Measurements from ENCODE around the gene TFDP1. TPM values are rescaled to one million over a fixed set of nuclear protein-coding genes. Genes with fewer than 3 reads are reported as not detected.

The TFDP1 gene
- total RNA-seq, 2 experiments from 2014 or later = 242 to 250 TPM

- Mint-ChIP-seq H3K4me3 (no peak overlapping the region), H3K4me1 (peaks cover 20% of the 10 kb centered on the region), H3K9me3 (no peaks in the 10 kb centered on the region), H3K27ac (no peak overlapping the region), H3K36me3 (peaks cover 32% of the 10 kb centered on the region), H3K27me3 (peaks cover 3% of the 10 kb centered on the region)
- no peak for DNase-seq
Measured at GRCh38 chr13:113645329-113645728, 60.8 kb downstream of the TFDP1 start.

- H3K27ac Mint-ChIP-seq = no peak overlapping the region
- peaks cover 20% of the 10 kb centered on the region for H3K4me1 Mint-ChIP-seq
- DNase-seq = no peak
- no peaks in the 10 kb centered on the region for H3K9me3 Mint-ChIP-seq
- peaks cover 26% of the 10 kb centered on the region for H3K36me3 Mint-ChIP-seq
- H3K4me3 Mint-ChIP-seq = no peak overlapping the region
- peaks cover 3% of the 10 kb centered on the region for H3K27me3 Mint-ChIP-seq
Measured at GRCh38 chr13:113646376-113646775, 61.8 kb downstream of the TFDP1 start.

- Mint-ChIP-seq H3K27ac (peak overlapping the region; percentile 35), H3K9me3 (no peaks in the 10 kb centered on the region), H3K27me3 (peaks cover 3% of the 10 kb centered on the region), H3K4me1 (peaks cover 20% of the 10 kb centered on the region), H3K36me3 (peaks cover 21% of the 10 kb centered on the region), H3K4me3 (no peak overlapping the region)
- DNase-seq = no peak
Measured at GRCh38 chr13:113646921-113647340, 62.4 kb downstream of the TFDP1 start.

- Mint-ChIP-seq H3K27ac (peak overlapping the region; percentile 35), H3K27me3 (peaks cover 3% of the 10 kb centered on the region), H3K9me3 (no peaks in the 10 kb centered on the region), H3K4me1 (peaks cover 20% of the 10 kb centered on the region), H3K36me3 (peaks cover 14% of the 10 kb centered on the region), H3K4me3 (no peak overlapping the region)
- DNase-seq = no peak
Measured at GRCh38 chr13:113647351-113648215, 63.0 kb downstream of the TFDP1 start.

GRCh38 chr13:113648216-113648610 is 63.7 kb downstream of the TFDP1 start:
- peaks cover 3% of the 10 kb centered on the region for H3K27me3 Mint-ChIP-seq
- peaks cover 10% of the 10 kb centered on the region for H3K36me3 Mint-ChIP-seq
- peaks cover 20% of the 10 kb centered on the region for H3K4me1 Mint-ChIP-seq
- H3K9me3 Mint-ChIP-seq = no peaks in the 10 kb centered on the region
- DNase-seq = no peak
- no peak overlapping the region for H3K27ac Mint-ChIP-seq
- no peak overlapping the region for H3K4me3 Mint-ChIP-seq

- Mint-ChIP-seq H3K27ac (no peak overlapping the region), H3K27me3 (peaks cover 3% of the 10 kb centered on the region), H3K9me3 (no peaks in the 10 kb centered on the region), H3K4me1 (peaks cover 26% of the 10 kb centered on the region), H3K4me3 (no peak overlapping the region), H3K36me3 (peaks cover 10% of the 10 kb centered on the region)
- no peak for DNase-seq
Measured at GRCh38 chr13:113649212-113649611, 64.7 kb downstream of the TFDP1 start.

GRCh38 chr13:113650275-113650674 is 65.7 kb downstream of the TFDP1 start:
- peaks cover 24% of the 10 kb centered on the region for H3K4me1 Mint-ChIP-seq
- H3K9me3 Mint-ChIP-seq = no peaks in the 10 kb centered on the region
- no peak overlapping the region for H3K27ac Mint-ChIP-seq
- H3K27me3 Mint-ChIP-seq = peaks cover 3% of the 10 kb centered on the region
- no peak for DNase-seq
- H3K4me3 Mint-ChIP-seq = no peak overlapping the region
- peaks cover 10% of the 10 kb centered on the region for H3K36me3 Mint-ChIP-seq

- no peak overlapping the region for H3K4me3 Mint-ChIP-seq
- H3K27ac Mint-ChIP-seq = no peak overlapping the region
- DNase-seq = no peak
- H3K4me1 Mint-ChIP-seq = peaks cover 19% of the 10 kb centered on the region
- no peaks in the 10 kb centered on the region for H3K9me3 Mint-ChIP-seq
- peaks cover 3% of the 10 kb centered on the region for H3K27me3 Mint-ChIP-seq
- H3K36me3 Mint-ChIP-seq = peaks cover 10% of the 10 kb centered on the region
Measured at GRCh38 chr13:113650731-113651148, 66.2 kb downstream of the TFDP1 start.

- no peak overlapping the region for H3K27ac Mint-ChIP-seq
- no peak overlapping the region for H3K4me3 Mint-ChIP-seq
- no peak for DNase-seq
Measured at GRCh38 chr13:113651511-113652403, 67.2 kb downstream of the TFDP1 start.

GRCh38 chr13:113652404-113653263 is 68.1 kb downstream of the TFDP1 start:
- peaks cover 3% of the 10 kb centered on the region for H3K27me3 Mint-ChIP-seq
- H3K36me3 Mint-ChIP-seq = peaks cover 7% of the 10 kb centered on the region
- H3K4me3 Mint-ChIP-seq = no peak overlapping the region
- H3K27ac Mint-ChIP-seq = no peak overlapping the region
- no peaks in the 10 kb centered on the region for H3K9me3 Mint-ChIP-seq
- no peak for DNase-seq
- peaks cover 7% of the 10 kb centered on the region for H3K4me1 Mint-ChIP-seq

More at GRCh38 chr13:113651511-113652403, 67.2 kb downstream of the TFDP1 start:
- Mint-ChIP-seq H3K27me3 (peaks cover 3% of the 10 kb centered on the region), H3K4me1 (peaks cover 11% of the 10 kb centered on the region), H3K36me3 (peaks cover 10% of the 10 kb centered on the region), H3K9me3 (no peaks in the 10 kb centered on the region)

GRCh38 chr13:113653264-113654174 is 69.0 kb downstream of the TFDP1 start:
- no peak overlapping the region for H3K27ac Mint-ChIP-seq
- H3K9me3 Mint-ChIP-seq = no peaks in the 10 kb centered on the region
- peaks cover 7% of the 10 kb centered on the region for H3K4me1 Mint-ChIP-seq
- H3K27me3 Mint-ChIP-seq = peaks cover 3% of the 10 kb centered on the region
- no peak overlapping the region for H3K4me3 Mint-ChIP-seq
- peaks cover 2% of the 10 kb centered on the region for H3K36me3 Mint-ChIP-seq
- no peak for DNase-seq

- peaks cover 3% of the 10 kb centered on the region for H3K27me3 Mint-ChIP-seq
- peaks cover 7% of the 10 kb centered on the region for H3K4me1 Mint-ChIP-seq
- H3K9me3 Mint-ChIP-seq = no peaks in the 10 kb centered on the region
- no peak for DNase-seq
- no peak overlapping the region for H3K4me3 Mint-ChIP-seq
- H3K36me3 Mint-ChIP-seq = peaks cover 2% of the 10 kb centered on the region
- H3K27ac Mint-ChIP-seq = no peak overlapping the region
Measured at GRCh38 chr13:113654175-113654560, 69.6 kb downstream of the TFDP1 start.

- Mint-ChIP-seq H3K4me3 (no peak overlapping the region), H3K9me3 (no peaks in the 10 kb centered on the region), H3K27ac (no peak overlapping the region), H3K36me3 (no peaks in the 10 kb centered on the region), H3K27me3 (peaks cover 3% of the 10 kb centered on the region), H3K4me1 (peaks cover 7% of the 10 kb centered on the region)
- no peak for DNase-seq
Measured at GRCh38 chr13:113654591-113655345, 70.2 kb downstream of the TFDP1 start.

All from activated naive CD8-positive, alpha-beta T cell treated with anti-CD3 and anti-CD28 coated beads for 36 hours (primary cell).